AG08395 (cell line): ENCODE measurements around the gene SMCO1.
"Not testable (repeated sequence)": the region's sequence is repeated elsewhere in the genome, so short reads cannot be mapped to it uniquely, and the experiment has no call there.

ENCODE experiments used
- DNase-seq: peaks from one replicate; pipeline ENCODE4 v3.0.0; 2012; ENCODE audit warnings: mixed read lengths, low spot score

Gene SMCO1

GRCh38 chr3:196492080-196492479 is 23.1 kb downstream of the SMCO1 start:
- no peak for DNase-seq

- DNase-seq, result no peak
Observed at GRCh38 chr3:196489747-196490146, 25.4 kb downstream of the SMCO1 start.

DNA sequence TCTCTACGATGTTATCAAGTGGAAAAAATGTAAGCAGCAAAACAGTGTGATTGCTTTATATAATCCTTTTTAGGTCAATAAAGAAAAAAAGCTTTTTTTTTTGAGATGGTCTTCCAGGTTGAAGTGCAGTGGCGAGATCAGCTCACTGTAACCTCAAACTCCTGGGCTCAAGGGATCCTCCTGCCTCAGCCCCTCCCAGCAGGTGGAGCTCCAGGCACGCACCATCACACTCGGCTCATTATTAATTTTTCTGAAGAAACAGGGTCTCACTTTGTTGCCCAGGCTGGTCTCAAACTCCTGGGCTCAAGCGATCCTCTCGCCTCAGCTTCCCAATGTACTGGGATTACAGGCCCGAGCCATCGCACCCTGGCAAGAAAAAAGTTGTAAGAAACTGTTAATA is 28.9 kb downstream of the SMCO1 start:
- DNase-seq, result no peak

- no peak for DNase-seq
Observed at GRCh38 chr3:196477678-196478077, 37.5 kb downstream of the SMCO1 start.

DNA sequence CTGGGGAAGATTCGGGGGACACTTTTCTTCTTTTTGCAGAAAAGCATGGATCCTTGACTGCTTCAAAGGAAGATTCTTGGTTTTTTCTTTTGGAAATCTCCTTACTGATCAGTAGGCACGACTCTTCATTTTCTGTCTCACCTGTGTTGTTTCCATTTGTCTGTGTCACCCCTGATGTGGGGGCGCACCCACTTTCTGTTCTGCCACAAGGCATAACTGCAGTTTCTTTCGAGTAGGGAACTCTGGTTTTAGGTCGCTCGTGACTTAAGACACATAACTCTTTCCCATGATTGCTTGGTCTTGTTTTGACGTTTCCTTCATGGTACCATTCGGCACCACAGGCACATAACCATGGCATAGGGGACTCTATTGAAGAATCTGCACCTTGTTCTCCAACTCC is 42.9 kb downstream of the SMCO1 start:
- no peak for DNase-seq

GRCh38 chr3:196471551-196471950 is 43.6 kb downstream of the SMCO1 start:
- DNase-seq, result peak; percentile 62

- not testable (repeated sequence) for DNase-seq
Observed at GRCh38 chr3:196470182-196470581, 45.0 kb downstream of the SMCO1 start.

DNA sequence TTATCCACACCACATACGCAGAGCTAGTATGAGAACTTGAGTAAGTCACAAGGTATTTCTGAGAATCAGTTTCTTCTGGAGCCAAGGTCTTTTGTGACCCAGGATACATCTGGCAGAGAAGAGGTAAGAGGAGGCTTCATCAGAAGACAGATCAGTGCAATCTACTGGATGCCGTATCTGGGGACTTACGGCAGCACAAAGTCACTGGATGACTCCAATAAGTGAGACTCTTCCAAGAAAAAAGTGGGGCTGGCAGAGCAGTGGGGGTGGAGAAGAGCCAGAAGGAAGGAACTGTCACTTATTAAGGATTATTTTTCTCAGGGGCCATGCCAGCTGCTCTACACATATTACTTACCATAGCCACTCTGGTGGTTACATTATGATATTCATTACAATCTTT is 51.3 kb downstream of the SMCO1 start:
- no peak for DNase-seq

DNA sequence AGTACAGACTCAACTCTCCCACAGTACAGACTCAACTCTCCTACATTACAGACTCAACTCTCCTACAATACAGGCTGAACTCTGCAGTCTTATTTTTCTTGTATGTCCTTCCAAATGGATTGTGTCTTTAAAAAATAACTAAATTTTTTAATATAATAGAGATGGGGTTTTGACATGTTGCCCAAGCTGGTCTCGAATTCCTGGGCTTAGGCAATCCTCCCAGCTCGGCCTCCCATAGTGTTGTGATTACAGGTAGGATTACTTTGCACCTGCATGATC is 51.7 kb downstream of the SMCO1 start:
- no peak for DNase-seq

DNA sequence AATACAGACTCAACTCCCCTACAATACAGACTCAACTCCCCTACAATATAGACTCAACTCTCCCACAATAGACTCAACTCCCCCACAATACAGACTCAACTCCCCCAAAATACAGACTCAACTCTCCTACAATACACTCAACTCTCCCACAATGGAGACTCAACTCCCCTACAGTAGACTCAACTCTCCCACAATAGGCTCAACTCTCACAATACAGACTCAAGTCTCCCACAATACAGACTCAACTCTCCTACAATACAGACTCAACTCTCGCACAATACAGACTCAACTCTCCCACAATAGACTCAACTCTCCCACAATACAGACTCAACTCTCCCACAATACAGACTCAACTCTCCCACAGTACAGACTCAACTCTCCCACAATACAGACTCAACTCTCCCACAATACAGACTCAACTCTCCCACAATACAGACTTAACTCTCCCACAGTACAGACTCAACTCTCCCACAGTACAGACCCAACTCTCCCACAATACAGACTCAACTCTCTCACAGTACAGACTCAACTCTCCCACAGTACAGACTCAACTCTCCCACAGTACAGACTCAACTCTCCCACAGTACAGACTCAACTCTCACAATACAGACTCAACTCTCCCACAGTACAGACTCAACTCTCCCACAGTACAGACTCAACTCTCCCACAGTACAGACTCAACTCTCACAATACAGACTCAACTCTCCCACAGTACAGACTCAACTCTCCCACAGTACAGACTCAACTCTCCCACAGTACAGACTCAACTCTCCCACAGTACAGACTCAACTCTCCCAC is 52.3 kb downstream of the SMCO1 start:
- DNase-seq, result not testable (repeated sequence)

GRCh38 chr3:196458063-196458462 is 57.1 kb downstream of the SMCO1 start:
- DNase-seq, result no peak

DNA sequence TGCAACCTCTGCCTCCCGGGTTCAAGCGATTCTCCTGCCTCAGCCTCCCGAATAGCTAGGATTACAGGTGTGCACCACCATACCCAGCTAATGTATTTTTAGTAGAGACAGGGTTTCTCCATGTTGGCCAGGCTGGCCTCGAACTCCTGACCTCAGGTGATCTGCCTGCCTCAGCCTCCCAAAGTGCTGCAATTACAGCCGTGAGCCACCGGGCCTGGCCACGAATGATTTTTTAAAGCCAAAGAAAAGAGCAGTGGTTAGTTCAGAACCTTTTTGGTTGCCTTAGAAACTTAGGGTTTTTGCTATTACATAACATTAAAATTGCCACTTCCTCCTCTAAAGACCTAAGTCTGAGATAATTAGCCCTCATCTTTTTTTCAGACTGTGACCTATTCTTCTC is 57.7 kb downstream of the SMCO1 start:
- DNase-seq, result not testable (repeated sequence)
